DOHH2 (cell line): ENCODE measurements around the gene RNF34.

Source experiments
- EZH2phosphoT487 ChIP-seq: fragments of 200-600 bp; sonication (generic); IDR thresholded peaks from 2 replicates; pipeline ENCODE4 v1.6.1; 2017; ENCODE audit warnings: borderline replicate concordance, mild to moderate bottlenecking, antibody characterized with exemption, low read length, moderate library complexity, mixed read lengths
- TF ChIP-seq, protein P1 (sequence below): fragments of 200-600 bp; sonication (generic); IDR thresholded peaks from one replicate; pipeline ENCODE4 v1.5.1; 2014; ENCODE audit warnings: antibody characterized with exemption, mild to moderate bottlenecking, low read depth, low read length; ENCODE audit not compliant: poor library complexity, severe bottlenecking

GRCh38 chr12:121432740-121433480 lies 33.0 kb downstream of the RNF34 start:
- TF ChIP-seq, protein P1, sequence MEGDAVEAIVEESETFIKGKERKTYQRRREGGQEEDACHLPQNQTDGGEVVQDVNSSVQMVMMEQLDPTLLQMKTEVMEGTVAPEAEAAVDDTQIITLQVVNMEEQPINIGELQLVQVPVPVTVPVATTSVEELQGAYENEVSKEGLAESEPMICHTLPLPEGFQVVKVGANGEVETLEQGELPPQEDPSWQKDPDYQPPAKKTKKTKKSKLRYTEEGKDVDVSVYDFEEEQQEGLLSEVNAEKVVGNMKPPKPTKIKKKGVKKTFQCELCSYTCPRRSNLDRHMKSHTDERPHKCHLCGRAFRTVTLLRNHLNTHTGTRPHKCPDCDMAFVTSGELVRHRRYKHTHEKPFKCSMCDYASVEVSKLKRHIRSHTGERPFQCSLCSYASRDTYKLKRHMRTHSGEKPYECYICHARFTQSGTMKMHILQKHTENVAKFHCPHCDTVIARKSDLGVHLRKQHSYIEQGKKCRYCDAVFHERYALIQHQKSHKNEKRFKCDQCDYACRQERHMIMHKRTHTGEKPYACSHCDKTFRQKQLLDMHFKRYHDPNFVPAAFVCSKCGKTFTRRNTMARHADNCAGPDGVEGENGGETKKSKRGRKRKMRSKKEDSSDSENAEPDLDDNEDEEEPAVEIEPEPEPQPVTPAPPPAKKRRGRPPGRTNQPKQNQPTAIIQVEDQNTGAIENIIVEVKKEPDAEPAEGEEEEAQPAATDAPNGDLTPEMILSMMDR, result no peak
- TF ChIP-seq EZH2phosphoT487, result no peak
